NCI-H524 treated with DMSO at 0.1 percent for 48 hours (cell line): ENCODE results near the gene MLPH.

Source experiments
- DNase-seq: peaks from one replicate; lab custom pipeline; 2025; lab: John Stamatoyannopoulos, UW

Gene MLPH, protein sequence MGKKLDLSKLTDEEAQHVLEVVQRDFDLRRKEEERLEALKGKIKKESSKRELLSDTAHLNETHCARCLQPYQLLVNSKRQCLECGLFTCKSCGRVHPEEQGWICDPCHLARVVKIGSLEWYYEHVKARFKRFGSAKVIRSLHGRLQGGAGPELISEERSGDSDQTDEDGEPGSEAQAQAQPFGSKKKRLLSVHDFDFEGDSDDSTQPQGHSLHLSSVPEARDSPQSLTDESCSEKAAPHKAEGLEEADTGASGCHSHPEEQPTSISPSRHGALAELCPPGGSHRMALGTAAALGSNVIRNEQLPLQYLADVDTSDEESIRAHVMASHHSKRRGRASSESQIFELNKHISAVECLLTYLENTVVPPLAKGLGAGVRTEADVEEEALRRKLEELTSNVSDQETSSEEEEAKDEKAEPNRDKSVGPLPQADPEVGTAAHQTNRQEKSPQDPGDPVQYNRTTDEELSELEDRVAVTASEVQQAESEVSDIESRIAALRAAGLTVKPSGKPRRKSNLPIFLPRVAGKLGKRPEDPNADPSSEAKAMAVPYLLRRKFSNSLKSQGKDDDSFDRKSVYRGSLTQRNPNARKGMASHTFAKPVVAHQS

DNA sequence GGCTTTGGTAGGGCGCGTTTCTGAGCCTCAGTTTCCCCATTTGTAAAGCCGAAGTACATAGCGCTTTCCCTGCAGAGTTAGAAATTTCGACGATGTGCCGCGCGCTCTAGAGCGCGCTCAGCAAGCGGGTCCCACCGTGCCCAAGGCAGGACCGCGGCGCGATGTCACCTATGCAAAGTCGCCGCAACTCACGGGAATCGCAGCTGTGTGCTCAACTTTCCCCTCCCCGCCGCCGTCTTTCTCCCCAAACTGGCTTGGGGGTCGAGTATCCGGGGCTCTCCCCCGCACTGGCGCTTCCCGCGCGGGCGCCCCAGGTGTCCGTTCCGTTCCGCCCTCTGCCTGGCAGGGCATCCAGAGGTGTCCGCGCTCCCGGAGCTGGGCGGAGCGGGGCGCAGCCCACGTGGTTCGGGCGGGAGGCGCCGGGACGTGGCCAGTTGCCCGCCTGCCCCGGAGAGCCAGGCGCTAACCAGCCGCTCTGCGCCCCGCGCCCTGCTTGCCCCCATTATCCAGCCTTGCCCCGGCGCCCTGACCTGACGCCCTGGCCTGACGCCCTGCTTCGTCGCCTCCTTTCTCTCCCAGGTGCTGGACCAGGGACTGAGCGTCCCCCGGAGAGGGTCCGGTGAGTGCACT lies at the start of gene MLPH:
Gene MLPH, plus strand, starts transcription at position 433 of the 630 bp plus-strand sequence. CDS start 6,176 bp downstream, outside the sequence.
- no peak for DNase-seq

DNA sequence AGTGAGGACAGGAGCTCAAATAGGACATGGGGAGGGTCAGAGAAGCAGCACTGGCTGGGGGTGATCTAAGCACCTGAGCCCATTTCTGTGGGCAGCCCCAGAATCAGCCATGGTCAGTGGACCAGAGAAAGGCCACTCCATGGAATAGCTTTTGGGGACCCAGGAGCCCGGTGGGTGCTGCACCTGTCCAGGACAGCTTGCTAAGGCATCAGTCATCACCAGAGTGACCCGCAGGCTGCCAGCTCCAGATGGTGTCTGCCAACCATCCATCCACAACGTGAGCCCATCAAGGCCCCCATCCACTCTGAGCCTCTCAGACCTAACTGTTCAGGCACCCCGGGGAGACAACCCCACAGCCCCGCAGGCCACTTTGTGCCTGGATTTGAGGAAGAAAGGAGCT lies 49.5 kb upstream of the MLPH start:
- no peak for DNase-seq

DNA sequence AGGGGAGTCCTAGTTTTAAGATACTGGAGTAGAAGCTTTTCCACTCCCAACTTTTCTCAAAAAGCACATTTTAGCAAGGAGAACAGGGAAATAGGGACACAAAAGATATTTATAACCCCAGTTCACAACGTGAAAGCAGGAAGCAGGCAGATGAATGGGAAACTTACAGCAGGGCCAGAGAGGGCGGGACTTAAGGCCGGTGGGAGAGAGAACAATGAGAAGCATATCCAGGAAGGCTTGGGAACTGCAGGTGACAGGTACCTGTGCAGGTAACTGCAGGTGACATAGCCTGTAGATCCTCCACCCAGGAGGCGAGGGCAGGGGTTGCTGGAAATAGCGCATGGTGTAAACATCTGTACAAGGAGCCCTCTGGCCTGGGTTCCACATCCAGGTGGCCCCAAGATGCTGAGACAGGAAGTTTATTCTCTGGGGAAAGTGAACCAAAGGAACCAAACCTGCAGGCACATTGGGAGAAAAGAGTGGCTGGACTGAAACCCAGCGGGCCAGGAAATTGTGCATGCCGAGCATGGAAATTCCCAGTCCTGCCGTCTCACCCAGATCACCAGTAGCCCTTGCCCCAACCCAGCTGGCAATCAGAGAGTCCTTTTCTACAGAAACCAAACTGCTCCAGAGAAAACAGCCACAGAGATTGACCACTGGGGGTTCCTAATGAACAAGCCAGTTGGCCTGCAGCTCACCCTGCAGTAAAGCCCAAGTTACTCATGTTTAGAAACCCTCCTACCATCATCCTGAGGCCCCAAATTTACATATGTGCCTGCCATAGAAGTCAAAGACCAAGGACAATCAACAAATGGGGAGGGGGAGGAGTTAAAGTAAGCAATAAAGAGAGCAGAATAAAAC lies 48.7 kb upstream of the MLPH start:
- no peak for DNase-seq

DNA sequence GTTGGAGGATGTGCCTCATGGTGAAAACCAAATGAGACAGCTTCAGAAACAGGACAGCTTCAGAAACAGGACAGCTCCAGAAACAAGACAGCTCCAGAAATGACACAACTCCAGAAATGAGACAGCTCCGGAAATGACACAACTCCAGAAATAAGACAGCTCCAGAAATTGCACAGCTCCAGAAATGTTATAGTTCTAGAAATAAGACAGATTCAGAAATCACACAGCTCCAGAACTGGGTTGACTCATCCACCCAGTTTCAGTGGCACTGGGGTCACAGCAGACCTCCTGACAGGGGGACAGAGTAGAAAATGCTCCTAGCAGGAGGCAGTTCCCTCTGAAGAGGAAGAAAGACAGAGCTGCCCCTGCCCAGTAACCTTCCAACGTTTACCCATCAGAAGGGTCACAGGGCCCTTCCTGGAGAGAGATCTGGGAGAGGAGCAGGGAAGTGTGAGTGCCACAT lies 46.2 kb upstream of the MLPH start:
- no peak for DNase-seq

DNA sequence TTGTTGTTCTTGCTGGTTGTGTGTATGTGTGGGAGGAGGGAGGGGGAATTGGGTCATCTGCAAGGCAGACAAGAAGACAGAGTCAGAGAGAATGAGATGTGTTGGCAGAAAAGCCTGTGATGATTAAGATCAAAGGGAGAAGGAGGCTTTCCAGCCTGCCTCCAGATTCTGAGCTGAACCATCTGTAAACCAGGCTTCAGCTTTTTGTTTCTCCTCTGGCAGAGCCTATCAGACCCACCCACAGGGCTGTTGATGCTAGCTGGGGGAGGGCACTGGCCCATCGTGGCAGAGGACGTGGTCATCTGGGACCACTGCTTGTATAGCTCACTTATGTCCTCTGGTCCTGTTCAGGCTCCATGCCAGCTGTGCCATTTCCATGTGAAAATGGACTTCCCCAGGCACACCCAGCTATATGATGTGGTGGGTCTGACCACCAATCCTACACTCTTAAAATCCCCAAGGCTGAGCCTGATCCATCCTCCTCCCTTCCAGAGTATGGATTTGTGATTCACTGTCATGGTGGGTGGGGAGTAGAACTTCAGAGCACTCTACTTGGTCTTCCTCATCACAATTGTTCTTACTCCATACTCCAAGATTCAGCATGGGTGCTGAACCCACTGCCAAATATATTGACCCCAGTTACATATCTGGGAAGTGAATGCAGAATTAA lies 45.3 kb upstream of the MLPH start:
- DNase-seq: no peak

DNA sequence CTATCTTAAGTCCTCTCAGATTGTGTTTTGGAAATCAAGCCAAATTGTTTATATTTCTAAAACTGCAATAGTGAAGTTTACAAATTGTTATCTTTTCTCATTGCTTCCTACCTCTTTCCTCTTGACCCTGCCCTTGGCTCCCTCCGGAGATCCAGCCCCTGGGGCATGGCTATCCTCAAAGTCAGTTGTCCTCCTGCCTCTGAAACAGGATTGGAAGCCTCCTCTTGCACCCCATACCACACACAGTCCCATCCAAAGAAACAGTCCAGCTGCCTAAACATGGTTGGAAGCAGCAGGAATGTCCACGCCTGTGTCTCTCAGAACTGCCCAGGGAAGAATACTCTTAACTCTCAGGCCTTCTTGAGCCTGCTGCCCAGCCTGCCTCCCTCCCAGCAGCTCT lies 43.0 kb upstream of the MLPH start:
- no peak for DNase-seq

DNA sequence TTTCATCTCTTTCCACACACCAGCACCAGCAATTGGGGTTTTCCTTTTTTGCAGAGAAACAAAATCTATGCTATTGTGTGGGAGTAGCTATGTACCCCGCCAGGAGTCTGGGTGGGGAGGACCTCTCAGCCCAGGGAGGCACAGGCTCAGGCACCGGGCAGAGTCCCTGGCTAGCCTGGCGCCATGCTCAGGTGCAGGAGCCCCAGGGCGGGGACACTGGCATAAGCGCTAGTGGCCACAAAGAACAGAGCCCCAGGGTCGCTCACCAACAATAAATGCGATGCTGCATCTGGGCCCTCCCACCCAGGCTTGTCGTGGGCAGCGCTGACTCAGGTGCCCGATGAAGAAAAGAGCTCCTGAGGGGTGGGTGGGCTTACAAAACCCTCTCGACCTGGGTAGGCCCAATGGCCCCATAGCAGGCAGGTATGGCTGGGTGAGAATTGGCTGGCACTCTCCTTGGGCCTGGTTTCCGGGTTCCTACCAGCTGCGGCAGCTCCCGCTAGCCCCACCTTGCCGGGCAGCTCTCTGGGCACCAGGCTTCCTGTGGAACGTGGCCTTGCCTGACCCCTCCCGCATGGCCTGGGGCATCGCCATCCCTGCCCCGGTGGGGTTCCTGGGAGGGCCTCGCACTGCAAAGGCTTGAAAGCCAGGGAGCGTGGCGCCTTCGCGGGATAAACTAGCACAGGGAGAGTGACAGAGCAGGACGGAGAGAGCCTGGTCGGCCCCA lies 41.3 kb upstream of the MLPH start:
- DNase-seq: no peak

DNA sequence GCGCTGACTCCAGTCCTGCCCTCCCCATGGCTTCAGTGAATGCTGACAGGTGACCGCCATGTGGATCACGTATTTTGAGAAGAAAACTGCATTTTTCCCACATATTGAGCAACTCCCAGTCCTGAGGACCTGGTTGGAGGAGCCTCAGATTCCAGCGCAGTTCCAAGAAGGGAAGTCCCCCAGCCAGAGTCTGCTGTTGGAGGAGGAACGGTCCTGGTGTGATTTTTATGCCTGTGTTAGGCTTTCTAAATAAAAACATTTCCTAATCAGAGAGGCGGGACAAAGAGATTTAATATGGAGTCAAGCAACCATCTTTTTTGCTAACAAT lies 40.7 kb upstream of the MLPH start:
- no peak for DNase-seq

DNA sequence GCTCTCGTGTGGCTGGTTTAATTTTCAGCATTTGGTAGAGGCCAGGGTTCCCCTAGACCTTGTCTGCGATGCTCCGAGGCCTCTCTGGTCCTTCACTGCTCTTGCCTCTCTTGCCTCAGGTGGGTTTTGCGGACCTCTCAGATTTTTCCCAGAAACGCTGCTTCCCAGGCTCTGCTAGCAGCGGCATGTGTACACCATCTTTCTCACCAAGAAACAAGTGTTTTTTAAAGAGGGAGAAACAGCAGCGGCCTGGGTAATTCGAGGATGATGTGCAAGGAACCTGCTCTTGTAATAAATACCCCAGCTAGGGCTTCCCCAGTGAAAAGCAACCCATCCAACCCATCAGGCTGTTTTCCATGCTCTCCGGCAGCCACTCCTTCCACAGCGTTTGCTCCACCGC lies 39.6 kb upstream of the MLPH start:
- DNase-seq: no peak

DNA sequence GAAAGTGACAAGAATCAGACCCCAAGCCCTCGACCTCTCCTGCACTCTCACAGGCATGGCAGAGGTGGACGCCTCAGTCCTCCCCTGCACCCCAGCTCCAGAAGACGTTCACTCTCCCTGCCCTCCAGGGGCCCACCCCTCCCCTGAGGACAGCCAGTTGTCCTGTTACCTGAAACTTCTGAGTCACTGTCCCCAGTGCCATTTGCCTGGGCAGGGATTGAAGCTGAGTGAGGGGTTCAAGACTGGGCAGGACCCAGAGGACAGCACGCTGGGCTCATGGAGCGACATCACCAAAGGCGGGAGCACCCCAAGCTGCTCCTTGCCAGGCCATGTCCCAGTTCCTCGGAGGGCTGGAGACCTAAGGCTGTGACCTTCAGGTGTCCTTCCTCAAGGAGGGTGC lies 38.9 kb upstream of the MLPH start:
- no peak for DNase-seq

DNA sequence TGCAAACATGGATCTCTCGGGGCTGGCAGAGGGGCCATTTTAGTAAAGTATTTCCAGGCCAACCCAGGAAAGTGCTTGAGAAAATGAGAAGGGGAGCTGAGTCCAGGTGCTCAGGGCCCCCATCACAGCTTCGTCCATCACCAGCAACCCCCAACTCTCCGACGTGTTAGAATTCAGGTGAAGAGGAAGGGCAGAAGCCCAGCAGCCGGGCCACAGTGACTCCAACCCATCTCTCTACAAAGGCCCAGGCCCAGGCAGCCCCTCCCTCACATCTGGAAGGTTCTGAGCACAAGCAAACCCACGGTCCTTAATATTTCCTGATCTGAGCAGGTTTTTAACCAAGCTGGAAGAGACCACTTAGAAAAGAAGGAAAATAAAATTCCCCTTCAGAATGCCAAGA lies 38.4 kb upstream of the MLPH start:
- DNase-seq: no peak

DNA sequence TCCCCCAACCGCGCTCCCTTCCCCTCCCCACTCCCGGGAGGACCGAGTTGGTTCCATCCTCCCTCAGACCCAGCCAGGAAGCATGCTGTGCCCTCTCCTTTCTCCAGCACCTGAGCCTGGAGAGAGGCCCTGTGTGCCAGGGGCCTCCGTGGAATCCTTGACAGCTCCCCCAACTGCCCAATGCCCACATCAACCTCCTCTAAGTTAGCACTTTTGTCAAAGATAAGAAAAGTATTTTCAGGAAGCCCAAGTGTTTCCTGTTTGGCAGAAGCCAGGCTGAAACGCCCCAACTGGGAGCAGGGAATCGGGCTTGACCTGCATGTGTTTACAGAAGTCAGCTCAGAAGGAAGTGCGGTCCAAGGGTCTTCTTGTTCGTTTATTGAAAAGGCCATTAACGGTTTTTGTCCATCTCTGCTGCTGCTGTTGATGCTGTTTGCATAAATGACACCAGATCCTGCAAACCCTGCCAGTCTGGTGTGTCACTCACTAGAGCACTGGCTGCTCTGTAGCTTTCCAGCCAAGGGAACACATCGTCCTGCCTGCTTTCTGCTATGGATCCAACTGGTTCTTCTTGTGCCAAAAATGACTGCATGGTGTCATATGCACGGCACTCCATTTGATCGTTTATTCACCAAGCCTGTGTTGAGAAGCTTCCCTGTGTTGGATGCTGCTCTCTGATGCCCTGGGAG lies 37.7 kb upstream of the MLPH start:
- no peak for DNase-seq

DNA sequence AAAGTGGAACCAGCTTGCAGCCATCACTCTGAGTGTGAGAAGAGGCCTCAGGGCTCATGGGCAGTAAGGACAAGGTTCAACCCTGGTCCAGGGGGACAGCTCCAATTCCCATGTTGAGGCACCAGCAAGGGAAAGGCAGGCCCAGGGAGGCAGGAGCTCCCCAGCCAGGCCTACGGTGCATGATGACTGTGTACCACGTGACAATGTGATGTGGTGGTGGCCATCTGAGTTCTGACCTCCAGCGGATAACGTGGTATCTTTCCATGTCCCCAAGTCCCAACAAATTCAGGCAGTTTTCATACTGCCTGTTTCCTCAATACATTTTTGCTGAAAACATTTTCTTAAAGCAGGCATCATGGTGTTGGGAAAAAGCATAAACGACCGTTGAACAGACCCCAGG lies 36.9 kb upstream of the MLPH start:
- no peak for DNase-seq

DNA sequence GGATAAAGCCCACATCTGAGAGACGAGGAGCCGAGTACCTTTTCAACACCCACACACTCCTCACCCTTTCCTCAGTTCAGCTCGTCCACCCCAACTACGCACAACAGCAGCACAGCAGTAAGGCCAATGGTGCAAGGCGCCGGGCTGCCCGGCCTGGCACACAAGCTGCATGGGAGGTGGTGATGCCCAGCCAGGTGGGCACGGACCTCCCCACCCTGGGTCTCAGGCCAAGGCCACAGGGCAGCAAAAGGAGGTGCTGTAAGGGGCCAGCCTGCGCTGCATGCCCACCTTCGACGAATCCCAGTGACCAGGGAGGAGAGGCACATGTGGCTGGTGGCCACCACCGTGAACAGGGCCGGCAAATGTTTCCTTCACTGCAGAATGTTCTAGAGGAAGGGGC lies 36.5 kb upstream of the MLPH start:
- DNase-seq: no peak

DNA sequence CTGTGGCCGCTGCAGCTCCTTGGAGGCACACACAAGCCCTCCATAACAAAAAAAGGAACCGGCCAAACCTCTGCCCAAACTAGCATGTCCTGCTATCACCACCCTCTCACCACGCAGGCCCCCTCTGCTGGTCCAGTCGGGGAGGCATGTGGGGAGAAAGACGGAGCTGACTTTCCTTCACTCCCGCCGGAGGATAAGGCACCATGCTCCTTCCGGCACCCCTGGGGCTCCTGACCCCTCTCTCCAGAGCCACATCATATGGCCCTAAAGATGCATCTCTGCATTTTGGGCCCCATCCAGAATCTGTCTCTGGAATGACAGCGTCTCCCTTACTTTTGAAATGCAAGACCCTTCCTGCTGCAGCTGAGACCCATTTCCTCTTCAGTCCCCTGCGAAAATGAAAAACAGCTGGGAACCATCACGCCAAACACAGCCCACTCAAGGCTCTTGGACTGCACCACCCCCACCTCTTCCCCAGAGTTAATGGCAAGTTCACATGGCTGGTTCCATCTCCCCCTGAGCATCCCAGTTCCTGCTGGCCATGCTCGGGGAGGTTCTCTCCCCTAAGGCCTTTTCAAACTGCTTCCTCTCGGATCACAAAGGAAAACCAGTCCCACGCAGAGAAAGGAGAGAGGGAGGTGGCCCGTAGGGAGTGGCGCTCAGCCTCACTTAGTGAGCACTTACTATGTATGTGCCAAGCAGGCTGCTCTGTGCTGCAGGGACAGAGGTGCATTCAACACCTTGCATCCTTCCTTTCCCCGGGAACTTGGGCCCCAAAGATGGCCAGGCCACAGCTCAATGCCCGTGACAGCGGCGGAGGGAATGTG lies 35.2 kb upstream of the MLPH start:
- no peak for DNase-seq

DNA sequence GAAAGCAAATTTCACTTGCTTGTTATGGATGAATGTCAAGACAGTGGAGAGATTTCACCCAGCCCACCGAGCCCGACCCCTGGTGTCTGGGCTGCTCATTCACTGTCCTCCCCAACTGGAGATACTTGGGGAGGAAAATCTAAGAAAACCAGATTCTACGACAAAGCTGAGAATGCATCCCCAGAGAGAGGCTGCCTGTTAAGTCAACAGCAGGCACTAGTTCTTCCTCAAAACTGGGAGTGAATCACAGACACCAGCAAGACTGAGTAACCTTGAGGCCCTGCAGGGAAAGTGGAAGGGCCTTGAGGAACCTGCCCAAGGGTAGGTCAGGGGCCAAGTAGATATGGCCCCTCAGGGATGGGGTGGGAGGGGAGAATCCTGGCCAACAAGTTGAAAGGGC lies 34.2 kb upstream of the MLPH start:
- DNase-seq: no peak

DNA sequence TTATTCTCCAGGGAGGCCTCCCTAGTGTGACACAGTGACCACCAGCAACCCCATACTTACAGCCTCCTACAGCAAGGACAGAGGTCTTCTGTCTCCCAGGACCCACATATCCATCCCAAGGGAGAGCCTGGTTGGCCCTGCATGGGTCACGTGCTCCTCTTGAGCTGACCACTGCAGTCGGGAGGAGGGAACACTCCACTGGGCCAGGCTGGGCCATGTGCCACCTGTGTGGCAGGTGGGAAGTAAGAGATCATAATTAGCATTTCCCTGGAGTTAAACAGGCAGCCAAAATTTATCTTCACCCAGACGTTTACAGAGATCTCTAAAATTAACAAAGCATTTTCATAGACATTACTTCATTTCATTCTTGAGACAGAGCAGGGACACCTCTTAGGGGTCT lies 33.4 kb upstream of the MLPH start:
- no peak for DNase-seq

DNA sequence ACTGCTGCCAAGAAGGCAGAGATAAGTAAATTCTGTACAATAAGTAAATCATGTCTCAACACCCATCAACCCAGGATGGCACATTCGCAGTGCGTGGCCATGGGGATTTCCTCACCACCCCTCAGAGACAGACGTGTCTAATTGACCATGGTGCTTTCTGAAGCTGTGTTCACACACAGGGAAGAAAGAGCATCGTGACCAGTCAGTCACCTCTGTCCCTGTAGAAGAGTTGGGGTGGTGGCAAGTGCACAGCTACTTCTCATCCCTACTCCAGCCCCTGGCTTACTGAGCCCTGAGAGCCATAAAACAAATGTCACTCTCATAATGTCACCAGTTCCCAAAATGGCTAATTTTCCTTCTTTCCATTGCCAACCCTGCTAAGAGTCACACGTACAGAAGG lies 31.3 kb upstream of the MLPH start:
- no peak for DNase-seq

DNA sequence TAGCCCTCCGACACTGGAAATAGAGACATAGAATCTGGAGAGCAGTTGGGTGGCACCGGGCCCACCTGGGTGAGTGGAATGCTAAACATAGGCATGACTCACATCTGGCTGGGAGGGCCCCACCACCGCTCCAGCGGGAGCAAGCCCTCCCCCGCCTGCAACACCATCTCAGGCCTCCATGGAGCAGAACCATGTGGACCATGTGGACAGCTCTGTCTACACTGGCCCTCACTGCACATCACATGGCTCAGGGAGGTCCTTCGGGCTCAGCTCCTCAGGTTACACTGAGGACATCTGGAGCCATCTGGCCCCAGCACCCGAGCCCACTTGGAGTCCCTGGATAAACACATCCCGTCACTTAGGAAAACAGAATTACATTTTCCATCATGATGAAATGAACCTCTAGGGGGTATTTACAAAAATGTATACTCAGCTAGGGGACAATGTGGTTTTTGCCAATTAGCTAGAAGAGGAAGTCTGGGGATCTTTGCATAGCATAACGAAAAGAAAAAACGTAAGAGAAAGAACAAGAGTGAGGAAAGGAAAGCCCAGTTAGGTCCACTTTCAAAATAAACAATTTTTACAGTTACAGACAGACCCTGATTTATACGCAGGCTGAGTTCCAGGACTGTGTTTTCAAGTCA lies 30.7 kb upstream of the MLPH start:
- peak; percentile 63 for DNase-seq
